HG02938 (cell line): ENCODE results near the gene TPD52L2.
"Not testable (repeated sequence)": the region's sequence is repeated elsewhere in the genome, so short reads cannot be mapped to it uniquely, and the experiment has no call there.

Experiments used
- ATAC-seq: cut with Tn5 transposase; IDR thresholded peaks from one replicate; pipeline ENCODE4 v1.9.1; 2021; ENCODE audit warnings: mild to moderate bottlenecking, moderate library complexity; ENCODE audit not compliant: unreplicated experiment

Gene TPD52L2

DNA sequence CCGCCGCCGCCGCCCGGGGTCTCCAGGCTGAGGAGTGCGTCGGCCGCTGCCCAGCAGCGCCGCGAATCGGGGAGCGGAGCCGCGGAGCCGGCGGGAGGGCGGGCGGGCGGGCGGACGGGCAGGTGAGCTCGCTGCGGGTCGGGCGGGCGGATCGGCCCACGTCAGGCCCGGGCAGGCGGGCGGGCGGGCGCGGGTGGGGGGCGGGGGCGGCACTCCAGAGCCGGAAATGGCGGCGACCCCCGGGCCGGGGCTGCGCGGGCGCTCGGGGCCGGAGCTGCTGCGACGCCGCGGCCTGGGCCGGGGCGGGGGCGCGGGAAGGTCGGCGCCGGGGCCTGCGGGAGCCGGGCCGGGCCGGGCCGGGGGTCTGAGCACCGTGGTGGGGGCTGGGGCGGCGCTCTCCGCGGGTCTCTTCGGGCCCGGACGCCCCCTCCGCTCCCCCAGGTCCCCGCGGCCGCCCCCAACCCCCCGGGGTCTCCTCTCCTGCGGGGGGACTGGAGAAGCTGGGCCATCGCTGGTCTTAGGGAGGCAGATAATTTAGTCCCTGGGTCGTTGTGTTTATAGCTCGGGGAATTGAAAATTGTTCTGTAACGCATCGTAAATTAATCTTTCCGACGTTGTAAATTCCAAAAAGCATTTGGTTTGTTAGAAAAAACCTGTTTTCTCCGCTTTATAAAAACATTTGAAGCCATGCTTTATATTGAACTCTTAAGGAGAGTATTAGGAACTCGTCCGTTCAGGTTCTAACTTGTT, 30.3 kb downstream of the TPD52L2 start:
- no peak for ATAC-seq

DNA sequence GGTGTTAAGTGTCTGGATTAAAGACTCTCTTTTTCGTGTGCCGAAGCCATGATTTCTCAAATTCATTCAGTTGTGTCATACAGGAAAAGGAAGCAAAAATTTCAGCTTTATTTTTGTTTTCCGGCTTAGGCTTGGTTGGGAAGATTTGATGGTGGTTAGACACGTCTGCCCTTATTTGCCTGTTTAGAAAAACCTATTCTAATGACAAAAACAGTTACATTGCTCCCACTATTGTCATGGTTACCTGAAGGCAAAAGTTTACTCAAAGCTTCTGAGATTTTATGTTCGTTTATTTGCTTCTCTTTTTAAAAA, 30.8 kb downstream of the TPD52L2 start:
- ATAC-seq, result no peak

DNA sequence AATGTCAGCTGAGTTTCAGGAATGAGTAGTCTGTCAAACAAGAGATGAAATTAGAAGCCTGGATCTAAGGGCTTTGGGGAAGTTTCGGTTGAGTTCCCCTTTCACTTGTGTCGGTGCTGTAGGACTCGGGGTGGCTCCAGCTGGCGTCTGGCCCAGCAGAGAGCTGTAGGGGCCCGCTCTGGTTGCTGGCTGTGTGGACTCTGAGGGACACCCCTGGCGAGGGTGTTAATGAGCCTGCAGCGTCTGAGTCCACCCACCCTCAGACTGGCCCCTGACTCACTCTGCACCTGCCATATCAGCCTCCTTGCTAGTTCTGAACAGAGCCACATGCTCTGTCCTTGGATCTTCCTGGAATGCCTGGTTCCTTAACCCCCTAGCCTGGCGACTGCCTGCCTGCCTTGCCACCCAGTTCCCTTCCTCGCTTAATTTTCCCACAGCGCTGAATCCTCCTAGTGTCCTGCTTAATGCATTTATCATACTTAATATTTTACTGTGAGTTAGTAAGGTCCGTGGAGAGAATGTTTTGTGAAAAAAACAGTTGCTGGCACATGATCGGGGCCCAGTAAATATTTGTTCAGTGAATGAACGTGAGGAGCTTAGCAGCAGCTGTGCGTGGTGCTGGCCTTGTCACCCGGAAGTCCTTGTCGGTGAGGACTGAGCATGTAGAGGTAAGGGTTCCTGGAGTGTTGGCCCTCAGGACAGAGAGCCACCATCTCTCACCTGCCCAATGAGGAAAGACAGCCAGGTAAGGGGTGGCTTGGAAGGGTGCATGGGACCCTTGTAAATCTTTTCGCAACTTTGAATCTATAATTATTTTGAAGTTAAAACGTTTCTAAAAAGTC, 31.4 kb downstream of the TPD52L2 start:
- peak; percentile 36 for ATAC-seq

DNA sequence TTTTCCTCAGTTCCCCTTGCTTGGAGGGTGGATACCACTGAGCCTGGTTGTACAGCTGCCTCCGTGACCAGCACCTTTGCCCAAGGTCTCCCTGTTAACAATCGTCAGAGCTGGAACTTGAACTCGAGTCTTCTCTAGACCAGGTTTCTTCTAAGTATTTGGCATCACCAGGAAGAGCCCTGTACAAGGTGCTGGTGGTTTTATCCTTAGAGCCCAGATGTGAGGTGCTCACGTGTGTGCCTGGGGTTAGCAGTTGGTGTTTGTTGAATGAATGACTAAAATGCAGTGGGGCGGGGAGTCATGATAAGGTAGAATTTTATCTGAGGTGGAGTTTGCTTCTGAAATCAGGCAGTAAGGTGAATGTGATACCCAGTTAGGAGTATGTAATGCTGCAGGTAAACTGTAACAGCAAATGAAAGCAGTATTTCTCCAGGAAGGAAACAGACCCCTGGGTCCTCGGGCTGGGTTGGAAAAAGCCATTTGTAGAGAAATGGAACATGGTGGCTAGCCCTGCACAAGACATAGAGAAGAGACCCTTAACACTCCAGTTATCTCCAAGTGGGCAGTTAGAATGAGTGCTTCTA, 33.0 kb downstream of the TPD52L2 start:
- ATAC-seq, result no peak

DNA sequence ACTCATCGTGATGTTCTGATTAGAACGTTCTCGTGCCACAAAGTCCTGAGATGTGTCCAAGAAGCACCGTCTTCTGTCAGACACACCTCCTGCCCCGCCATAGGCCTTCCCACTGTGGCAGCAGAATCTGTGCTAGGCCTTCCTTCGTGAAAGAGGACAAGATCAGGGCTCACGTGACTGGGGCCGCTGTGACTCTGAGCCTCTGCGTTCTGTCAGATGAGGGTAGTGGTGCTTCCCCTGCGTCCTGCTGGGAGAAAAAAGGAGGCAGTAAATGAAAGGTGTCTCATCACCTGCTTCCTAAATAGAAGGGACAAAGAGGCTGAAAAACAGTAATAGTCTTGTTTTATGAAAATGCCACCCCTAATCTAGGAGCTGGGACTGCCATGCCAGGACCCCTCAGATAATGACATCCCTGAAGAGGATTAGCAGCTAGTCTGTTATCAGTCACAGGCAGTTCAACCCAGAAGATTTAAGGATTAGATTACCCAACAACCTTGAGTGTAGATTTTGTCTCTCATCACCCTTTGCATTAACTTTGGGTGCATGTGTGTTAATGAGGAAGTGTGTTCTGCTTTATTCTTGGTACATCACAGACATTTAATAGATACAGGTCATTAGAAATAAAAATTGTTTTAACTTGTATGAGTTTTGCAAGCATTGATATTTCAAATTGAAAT, 34.0 kb downstream of the TPD52L2 start:
- no peak for ATAC-seq

DNA sequence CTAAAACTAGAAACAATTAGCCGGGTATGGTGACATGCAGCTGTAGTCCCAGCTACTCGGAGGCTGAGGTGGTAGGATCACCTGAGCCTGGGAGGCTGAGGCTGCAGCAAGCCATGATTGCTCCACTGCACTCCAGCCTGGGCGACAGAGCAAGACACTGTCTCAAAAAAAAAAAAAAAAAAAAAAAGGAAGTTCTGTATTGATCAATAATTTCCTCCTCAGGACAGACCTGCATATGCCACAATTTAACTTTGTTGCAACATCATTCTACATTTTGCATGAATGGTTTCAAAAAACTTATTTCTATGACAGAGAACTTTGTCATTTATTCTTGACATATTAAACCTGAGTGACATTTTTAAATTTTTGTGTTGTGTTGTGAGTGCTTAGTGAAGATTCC, 35.3 kb downstream of the TPD52L2 start:
- ATAC-seq, result no peak

DNA sequence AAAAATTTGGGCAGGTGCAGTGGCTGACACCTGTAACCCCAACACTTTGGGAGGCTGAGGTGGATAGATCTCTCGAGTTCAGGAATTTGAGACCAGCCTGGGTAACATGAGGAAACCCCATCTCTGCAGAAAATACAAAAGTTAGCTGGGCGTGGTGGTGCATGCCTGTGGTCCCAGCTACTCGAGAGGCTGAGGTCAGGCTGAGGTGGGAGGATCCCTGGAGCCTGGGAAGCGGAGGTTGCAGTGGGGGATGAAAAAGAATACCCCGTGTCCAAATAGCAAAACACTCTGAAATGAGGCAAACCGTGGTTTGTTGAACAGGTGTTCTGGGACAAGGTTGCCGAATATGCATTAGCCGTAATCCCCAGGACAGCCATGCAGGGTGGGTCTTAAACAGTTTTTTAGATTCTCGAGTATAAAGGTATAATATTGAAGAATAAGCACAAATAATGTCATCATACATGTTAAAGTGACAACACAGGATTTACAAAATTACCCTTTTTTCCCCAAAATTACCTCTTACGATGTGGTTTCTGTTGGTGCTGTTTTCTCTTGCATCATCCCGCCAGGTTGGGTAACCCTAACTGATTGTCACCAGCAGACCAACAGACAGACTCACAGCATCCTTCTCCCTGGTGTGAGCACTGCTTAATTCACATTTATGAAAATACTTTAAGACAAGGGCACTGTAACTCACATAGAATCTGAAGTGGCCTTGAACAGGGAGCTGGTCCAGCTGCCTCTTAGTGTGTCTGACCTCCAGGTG, 38.9 kb downstream of the TPD52L2 start:
- no peak for ATAC-seq

DNA sequence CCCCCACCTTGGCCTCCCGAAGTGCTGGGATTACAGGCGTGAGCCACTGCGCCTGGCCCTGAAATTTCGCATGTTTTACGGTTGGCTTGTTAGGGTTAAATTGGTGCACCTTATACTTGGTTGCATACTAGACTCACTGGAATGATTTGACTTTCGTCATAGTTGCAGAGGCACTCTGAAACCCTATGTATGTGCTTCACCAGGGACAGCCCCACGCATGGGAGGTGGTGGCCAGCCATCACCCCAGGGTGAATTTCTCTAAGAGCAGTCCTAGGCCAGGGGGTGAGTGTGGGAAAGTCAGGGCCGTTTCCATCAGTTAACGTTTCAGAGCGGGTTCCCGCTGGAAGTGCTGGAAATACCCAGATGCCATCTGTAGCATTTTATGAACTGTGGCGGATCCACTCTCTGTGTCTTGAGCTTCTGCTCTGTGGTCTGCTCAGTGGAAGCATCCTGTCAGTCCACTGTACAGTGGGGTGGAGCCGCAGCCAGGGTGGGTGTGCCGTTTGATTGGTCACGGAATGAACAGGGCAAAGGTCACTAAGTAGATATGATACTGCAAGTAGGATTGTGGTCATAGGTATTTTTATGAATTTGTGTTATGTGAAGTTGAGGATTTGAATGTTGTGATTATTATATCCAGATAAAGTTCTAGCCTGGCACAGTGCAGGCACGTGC, 43.1 kb downstream of the TPD52L2 start:
- no peak for ATAC-seq

DNA sequence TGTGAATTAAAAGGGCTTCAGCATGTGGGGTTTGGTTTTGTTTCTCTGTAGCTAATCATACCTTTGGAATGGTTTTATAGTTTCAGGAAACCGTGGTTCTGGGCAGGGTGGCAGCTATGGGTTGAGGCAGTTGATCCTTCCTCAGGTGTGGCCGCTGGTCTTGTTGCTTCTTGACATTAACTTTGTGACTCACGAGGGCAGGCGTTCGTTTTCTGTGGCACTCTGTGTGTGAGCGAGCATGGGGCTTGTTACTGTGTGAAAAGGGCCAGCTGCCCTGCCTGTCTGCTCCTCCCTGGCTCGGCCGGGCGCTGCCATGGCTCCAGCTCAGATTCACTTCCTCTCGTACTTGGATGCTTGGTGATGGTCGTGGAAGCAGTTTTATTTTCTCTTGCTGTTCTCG, 46.1 kb downstream of the TPD52L2 start:
- ATAC-seq, result no peak

DNA sequence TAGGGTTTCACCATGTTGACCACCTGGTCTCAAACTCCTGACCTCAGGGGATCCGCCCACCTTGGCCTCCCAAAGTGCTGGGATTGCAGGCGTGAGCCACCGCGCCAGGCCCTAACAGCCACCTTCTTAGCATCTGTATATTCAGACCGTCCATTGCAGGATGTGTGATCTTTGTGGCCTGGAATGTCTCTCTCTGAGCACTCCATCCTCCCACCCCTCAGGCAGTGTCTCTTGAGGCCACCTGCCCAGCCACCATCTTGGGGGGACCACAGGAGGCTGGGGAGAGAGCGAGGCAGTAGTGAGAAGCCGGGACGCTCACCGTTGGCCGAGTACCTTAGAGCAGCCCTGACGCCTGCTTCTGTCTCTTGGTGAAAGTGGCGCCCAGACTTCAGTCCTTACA, 48.7 kb downstream of the TPD52L2 start:
- no peak for ATAC-seq

DNA sequence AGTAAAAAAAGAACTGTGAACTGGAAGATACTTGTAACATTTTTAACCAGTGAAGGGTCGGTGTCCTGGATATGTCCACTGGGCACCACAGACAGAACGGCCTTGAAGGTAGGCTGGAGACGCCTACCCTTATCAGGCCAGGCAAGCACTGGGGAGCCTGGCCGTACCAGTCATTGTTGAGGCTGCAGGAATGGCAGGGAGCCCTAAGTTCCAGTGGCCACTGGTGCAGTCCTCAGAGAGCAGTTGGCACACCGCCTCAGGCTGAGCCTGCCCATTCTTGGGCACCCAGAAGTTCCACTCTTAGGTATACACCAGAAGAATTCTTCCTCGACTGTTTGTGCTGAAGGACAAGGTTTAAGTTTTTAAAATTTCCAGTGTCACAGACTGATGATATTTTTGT, 50.4 kb downstream of the TPD52L2 start:
- no peak for ATAC-seq

DNA sequence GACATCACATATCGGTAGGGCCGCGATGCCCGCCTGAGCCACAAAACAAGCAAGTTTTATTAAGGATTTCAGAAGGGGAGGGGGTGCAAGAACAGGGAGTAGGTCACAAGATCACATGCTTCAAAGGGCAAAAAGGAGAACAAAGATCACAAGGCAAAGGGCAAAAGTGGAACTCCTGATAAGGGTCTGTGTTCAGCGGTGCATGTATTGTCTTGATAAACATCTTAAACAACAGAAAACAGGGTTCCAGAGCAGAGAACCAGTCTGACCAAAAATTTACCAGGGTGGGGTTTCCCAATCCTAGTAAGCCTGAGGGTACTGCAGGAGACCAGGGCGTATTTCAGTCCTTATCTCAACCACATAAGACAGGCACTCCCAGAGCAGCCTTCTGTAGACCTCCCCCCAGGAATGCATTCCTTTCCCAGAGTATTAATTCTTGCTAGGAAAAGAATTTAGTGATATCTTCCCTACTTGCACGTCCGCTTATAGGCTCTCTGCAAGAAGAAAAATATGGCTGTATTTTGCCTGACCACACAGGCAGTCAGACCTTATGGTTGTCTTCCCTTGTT, 51.4 kb downstream of the TPD52L2 start:
- not testable (repeated sequence) for ATAC-seq

DNA sequence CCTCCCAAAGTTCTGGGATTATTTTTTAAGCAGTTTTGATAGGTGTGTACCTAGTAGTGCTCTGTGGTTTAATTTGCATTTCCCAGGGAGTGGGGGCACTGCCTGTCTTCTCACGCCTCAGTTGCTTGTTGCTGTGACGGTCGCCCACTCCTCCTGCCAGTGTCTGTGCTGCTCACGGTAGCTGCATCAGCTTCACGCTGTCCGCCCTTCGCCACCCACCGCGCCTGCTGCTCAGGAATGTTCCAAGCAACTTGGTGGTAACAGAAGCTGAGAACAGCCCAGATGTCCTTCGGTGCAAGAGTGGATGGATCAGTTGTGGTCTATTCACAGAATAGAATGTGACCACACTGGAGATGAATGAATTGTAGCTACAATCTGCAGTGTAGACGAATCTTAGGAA, 52.7 kb downstream of the TPD52L2 start:
- ATAC-seq, result no peak

DNA sequence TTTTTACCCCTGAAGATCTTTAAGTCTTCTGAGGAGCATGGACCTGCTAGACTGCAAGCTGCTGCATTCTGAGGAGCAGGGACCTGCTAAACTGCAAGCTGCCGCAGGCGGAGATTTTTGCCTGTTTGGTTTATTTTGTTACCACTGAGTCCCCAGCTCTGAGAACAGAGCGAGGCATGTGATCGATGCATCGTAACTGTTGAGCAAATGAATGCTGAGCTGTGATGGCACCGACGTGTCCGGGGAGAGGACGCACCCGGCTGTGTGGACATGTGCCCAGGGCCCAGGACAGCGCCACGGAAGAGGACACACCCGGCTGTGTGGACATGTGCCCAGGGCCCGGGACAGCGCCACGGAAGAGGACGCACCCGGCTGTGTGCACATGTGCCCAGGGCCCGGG, 54.1 kb downstream of the TPD52L2 start:
- ATAC-seq, result no peak

DNA sequence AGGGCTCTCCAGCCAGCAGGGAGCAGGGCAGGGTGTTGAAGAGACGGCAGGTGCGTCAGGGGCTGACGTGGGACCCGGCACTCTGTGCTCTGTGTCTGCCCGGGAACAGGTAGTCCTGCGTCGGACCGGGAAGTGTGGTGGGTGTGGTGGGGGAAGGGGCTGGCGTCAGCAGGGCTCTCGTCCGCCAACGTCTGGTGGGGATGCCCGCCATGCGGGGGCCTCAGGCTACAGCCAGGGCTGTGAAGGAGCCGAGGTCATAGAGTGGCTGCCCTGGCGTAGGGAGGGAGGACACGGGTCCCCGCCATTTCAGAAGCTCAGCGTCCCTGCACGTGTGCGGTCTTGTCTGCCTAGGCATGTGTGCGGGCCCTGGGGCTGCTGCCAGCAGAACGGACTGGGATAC, 55.2 kb downstream of the TPD52L2 start:
- ATAC-seq, result no peak

DNA sequence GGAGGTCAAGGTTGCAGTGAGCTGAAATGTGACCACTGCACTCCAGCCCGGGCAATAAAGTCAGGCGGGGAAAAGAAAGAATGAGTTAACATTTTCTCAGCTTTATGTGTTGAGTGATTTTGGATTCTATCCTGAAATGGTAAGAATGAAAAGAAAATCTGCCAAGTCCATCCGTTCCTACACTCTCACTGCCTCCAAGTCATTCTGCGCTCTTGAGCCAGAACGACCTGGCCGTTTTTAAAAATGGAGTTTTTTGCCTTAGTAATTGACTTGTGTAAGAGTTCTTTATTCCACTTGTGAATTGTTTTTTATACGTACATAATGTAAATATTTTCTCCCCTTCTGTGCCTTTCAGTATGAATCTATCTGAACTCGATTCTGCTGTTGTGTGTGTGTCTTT, 58.6 kb downstream of the TPD52L2 start:
- no peak for ATAC-seq

DNA sequence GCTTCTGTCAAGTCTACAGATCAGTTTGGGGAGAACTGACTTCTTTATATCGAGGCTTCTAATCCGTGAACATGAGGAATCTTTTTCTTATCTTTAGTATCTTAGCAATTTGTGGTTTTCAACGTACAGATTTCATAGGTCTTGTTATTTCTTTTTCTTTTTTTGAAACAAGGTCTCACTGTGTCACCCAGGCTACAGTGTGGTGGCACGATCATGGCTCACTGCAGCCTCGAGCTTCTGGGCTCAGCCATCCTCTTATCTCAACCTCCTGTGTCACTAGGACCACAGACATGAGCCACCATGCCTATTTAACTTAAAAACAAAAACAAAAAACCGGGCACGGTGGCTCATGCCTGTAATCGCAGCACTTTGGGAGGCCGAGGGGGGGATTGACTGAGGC, 59.2 kb downstream of the TPD52L2 start:
- ATAC-seq, result no peak

DNA sequence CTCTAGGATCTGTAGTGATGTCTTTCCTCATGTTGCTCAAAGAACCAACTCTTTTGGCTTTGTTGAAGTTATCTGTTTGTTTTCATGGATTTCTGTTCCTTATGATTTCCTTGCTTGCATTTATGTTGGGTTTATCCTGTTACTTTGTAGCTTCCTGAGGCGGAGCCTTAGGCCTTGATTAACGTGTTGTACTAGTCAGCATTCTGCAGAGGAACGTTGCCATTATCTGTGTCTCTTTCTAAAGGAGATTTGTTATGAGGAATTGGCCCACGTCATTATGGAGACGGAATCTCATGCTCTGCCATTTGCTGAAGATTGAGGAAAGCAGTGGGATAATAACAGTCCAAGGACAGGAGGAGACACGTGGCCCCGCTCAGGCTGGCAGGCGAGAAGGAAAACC, 61.2 kb downstream of the TPD52L2 start:
- no peak for ATAC-seq

DNA sequence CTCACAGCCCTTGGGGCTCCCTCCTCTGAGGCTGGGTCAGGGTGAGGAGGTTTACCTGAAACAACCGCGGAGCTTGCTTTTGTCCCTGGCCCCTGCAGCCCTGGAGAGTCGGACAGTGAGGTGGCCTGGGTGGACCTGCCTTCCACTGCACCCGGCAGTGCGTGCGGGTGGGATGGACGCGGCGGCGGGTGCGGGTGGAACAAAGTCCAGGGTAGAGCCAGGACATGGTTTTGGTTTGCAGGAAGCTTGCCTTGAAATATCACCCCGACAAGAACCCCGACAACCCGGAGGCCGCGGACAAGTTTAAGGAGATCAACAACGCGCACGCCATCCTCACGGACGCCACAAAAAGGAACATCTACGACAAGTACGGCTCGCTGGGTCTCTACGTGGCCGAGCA, 64.0 kb downstream of the TPD52L2 start:
- no peak for ATAC-seq

DNA sequence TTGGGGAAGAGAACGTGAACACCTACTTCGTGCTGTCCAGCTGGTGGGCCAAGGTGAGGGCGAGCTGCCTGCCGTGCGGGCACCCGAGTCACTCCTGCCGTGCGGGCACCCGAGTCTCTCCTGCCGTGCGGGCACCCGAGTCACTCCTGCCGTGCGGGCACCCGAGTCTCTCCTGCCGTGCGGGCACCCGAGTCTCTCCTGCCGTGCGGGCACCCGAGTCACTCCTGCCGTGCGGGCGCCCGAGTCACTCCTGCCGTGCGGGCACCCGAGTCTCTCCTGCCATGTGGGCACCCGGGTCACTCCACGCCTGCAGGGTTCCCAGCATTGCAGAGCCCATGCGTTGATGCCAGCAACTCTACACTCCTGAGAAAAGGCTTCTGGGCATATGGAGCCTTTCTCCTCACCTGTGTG, 64.4 kb downstream of the TPD52L2 start:
- ATAC-seq, result not testable (repeated sequence)
